Lower leg skin (tissue), 3 donors: ENCODE results near the gene CPEB4.

Experiments
- CTCF ChIP-seq, 3 donors: fragments of 450-650 bp; IDR thresholded peaks; one replicate each; pipeline ENCODE4 v1.5.1; 2016; ENCODE audit warnings: antibody characterized with exemption in 3 of 3, mild to moderate bottlenecking in 3 of 3, moderate library complexity in 2 of 3
- POLR2A ChIP-seq, 2 donors: fragments of 450-650 bp; IDR thresholded peaks; one replicate each; pipeline ENCODE4 v1.6.1; 2016 to 2017; ENCODE audit warnings: antibody characterized with exemption in 2 of 2, mild to moderate bottlenecking in 1 of 2, moderate library complexity in 1 of 2

GRCh38 chr5:173924899-173925298, 36.8 kb downstream of the CPEB4 start:
- TF ChIP-seq CTCF (IDR thresholded peaks at IDR 0.05): no peak
- TF ChIP-seq POLR2A (IDR thresholded peaks at IDR 0.05): no peak
